ENCODE data around the gene BMI1.
"Not testable (repeated sequence)": the region's sequence is repeated elsewhere in the genome, so short reads cannot be mapped to it uniquely, and the experiment has no call there.

Gene BMI1

GRCh38 chr10:22340329-22341189 lies 19.7 kb downstream of the BMI1 start:
- DNase-seq = peak; percentile 51 to 74

GRCh38 chr10:22341190-22341925 lies 20.5 kb downstream of the BMI1 start:
- DNase-seq = no peak

- no peak for DNase-seq
Observed at GRCh38 chr10:22341926-22342196, 21.0 kb downstream of the BMI1 start.

GRCh38 chr10:22342421-22342820 lies 21.5 kb downstream of the BMI1 start:
- DNase-seq = no peak

GRCh38 chr10:22343731-22344130 lies 22.8 kb downstream of the BMI1 start:
- DNase-seq = no peak

DNA sequence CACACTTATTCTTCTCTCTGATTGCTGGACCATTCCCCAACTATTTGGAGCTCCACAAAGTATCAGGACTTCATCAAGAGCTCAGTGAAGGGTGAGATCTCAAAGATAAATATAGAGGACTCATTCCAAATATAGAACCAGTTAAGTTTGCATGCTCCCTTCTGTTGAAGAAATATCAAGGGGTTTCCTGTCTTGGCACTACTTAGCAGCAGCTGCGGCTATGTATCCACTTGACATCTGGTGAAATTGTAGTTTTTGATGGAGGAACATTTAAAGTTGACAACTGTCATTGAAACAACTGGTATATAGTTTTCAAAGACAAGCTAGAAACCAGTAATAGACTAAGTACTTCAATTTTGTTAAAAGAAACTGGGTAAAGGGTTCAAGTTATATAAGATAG lies 23.4 kb downstream of the BMI1 start:
- peak in 1 of 2 donors; percentile 62 for DNase-seq

- DNase-seq = no peak
Observed at GRCh38 chr10:22344781-22345300, 23.9 kb downstream of the BMI1 start.

- DNase-seq = peak in 1 of 2 donors; percentile 29
Observed at GRCh38 chr10:22345301-22346095, 24.6 kb downstream of the BMI1 start, which contains the start of gene SPAG6. Gene SPAG6 (plus strand): TSS chr10:22345496. CDS start chr10:22345612, 116 bp downstream.

DNA sequence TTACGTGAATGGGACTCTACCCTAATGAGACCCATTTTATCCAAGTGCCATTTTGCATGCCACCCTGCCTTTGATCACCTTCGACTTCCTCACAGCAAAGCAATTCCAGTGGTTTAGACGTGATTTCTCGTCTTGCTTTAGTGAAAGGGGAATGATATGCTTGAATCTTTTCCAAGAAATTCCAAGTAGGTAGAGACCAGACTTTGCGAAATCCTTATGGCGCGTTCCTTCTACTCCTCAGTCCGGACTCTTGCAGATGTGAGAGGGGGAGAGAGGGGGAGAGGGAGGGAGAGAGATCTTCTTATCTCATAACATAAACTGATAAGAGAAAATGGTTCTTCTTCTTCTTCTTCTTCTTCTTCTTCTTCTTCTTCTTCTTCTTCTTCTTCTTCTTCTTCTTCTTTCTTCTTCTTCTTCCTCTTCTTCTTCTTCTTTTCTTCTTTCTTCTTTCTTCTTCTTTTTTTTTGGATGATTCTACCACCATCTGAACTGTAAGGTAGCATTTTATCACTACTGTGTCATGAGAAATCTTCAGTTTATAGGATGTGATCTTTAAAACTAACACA lies 25.3 kb downstream of the BMI1 start:
- DNase-seq = no peak

- DNase-seq = no peak
Observed at GRCh38 chr10:22349755-22350154, 28.9 kb downstream of the BMI1 start.

- no peak for DNase-seq
Observed at GRCh38 chr10:22351131-22351703, 30.3 kb downstream of the BMI1 start.

GRCh38 chr10:22356324-22356873 lies 35.5 kb downstream of the BMI1 start:
- no peak for DNase-seq

GRCh38 chr10:22357770-22358169 lies 36.9 kb downstream of the BMI1 start:
- not testable (repeated sequence) for DNase-seq

- no peak for DNase-seq
Observed at GRCh38 chr10:22363305-22363704, 42.4 kb downstream of the BMI1 start.

- DNase-seq = no peak
Observed at GRCh38 chr10:22364407-22365140, 43.7 kb downstream of the BMI1 start.

GRCh38 chr10:22365233-22365632 lies 44.3 kb downstream of the BMI1 start:
- DNase-seq = peak in 1 of 2 donors; percentile 71

DNA sequence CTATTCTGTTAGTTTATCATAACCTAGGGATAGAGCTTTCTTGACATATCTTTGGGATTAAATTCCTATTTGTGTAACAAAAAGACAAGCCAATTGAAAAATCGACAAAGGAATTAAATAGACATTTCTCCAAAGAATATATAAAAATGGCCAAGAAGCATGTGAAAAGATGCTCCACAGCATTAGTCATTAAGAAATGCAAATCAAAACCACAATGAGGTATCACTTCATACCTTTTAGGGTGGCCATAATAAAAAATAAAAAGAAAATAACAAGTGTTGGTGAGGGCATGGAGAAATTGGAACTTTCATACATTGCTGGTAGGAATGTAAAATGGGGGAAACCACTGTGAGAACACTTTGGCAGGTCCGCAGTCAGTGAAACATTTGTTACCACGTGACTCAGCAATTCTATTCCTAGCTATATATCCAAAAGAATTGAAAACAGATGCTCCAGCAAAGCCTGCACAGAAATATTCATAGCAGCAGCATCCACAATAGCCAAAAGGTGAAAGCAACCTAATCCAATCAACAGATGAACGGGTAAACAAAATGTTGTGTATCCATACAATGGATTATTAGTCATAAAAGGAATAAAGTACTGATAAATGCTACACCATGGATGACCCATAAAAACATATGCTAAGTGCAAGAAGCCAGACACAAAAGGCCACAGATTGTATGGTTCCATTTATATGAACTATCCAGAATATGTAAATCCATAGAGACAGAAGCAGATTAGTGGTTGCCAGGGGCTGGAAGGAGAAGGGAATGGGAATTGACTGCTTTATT lies 44.9 kb downstream of the BMI1 start:
- no peak for DNase-seq

DNA sequence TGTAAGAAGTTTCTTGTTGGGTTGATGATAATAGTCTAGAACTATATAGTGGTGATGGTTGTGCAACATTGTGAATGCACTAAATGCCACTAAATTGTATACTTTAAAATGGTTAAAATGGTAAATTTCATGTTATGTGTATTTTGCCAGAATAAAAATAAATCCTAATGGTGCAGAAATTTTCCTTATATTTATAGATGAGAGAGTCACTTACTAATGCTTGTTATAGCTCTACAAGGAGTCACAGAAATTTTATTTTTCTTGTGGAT lies 45.5 kb downstream of the BMI1 start:
- DNase-seq = no peak

GRCh38 chr10:22366771-22367170 lies 45.9 kb downstream of the BMI1 start:
- DNase-seq = no peak

DNA sequence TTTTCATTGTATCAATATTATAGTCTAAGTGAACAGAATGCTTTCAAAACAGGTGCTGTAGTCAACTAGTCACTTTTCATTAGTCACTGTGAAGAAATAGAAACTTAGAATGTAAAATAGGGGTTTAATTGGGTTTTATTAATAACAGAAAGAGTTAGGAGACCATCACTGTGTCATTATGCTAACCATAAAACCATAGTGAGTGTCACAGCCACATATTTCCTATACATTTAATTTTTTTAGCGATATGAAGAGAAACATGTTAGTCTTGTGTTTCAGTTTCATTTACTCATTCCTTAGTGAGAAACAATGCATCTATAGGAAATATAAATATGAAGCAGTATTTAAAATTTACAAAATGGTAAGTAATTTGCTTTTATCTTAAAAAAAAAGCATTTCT lies 46.6 kb downstream of the BMI1 start:
- DNase-seq = no peak

- DNase-seq = no peak
Observed at GRCh38 chr10:22368402-22368801, 47.5 kb downstream of the BMI1 start.
